NCI-H1417 treated with DMSO at 0.1 percent for 48 hours (cell line): ENCODE data around the gene FAM43B.

ENCODE experiments used
- DNase-seq: peaks from one replicate; lab custom pipeline; 2025; lab: John Stamatoyannopoulos, UW

Gene FAM43B

GRCh38 chr1:20593756-20594155, 41.4 kb downstream of the FAM43B start:
- no peak for DNase-seq

GRCh38 chr1:20594746-20595145, 42.4 kb downstream of the FAM43B start:
- no peak for DNase-seq

DNA sequence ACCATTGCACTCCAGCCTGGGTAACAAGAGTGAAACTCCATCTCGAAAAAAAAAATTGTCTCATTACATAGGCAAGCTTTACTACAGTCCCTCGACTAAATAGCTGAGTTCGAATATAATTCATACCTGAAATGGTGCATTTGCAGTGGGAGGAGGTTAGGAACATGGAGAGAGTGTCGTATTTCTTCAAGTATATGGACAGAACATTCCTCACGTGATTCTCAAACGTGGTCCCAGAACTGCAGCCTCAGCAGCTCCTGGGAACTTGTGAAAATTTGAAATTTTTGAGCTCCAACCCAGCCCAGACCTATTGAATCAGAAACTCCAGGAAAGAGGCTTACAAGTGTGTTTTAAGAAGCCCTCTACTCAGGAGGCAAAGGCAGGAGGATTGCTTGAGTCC, 43.7 kb downstream of the FAM43B start:
- no peak for DNase-seq

DNA sequence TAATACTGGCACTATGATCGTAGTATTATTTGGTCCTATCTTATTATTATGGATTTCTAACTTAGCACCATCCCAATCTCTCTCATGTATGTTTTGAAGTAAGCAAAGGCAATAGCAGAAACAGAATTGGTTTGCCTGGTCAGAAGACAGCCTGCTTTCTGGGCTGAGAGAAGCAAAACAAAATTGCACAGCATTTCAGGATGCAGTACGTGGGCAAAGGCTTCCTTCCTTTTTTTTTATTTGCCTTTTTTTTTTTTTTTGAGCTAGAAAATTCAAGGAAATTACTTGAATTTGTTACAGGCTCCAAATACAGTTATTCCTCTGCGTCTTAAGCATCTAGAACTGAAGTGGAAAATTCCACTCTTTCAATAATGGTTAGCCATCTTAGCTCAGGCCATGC, 45.3 kb downstream of the FAM43B start:
- DNase-seq: no peak

DNA sequence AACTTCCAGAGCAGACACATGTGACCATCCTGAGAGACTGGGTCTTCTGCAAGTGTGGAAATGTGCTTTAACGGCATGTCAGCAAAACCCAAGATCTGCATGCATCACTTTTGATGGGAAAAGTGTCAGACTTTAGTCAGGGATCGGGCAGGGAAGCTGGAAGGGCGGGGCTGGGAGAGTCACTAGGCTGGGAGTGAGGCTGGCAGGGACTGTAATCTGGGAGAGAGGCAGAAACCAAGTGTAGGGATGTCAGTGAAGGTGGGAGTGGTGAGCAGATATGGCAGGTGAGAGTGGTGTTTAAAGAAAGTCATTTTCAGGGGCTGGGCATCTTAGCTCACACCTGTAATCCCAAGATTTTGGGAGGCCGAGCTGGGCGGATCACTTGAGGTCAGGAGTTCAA, 47.8 kb downstream of the FAM43B start:
- DNase-seq: no peak

- DNase-seq: no peak
Observed at GRCh38 chr1:20601129-20601825, 48.9 kb downstream of the FAM43B start.

DNA sequence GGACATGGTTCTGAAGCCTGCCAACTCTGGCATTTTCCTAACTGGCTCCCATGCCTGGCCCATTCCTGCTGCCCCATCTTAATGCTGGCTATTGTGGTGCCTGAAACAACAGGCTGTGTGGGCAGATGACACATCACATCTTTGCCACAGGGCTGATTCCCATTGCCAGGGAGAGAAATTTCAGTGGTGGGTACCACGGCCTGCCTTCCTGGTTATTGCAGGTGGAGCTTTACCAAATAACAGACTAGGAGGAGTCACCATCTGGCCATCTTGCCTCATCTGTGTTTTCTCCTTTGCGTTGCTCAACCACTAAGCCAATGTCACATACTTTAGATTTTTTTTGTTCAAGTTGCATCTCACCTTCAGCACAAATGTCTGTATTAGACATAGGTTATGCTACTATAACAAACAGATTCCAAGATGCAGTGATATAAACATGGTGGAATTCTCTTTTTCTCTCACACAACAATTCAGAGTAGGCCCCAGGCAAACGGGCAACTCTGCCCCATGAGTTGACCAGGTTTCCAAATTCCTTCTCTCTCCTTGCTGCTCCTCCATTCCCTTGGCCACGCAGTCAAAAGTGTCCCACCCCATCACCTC, 50.6 kb downstream of the FAM43B start:
- no peak for DNase-seq

- no peak for DNase-seq
Observed at GRCh38 chr1:20603504-20604464, 51.4 kb downstream of the FAM43B start.
